ENCODE data around the gene ST3GAL6. TPM values are rescaled to one million over a fixed set of nuclear protein-coding genes. Genes with fewer than 3 reads are reported as not detected.
A peak's percentile ranks its signal among the peaks of the same experiment; 100 is the strongest.

ST3GAL6 gene
- total and polyA plus RNA-seq, 2 of the 4 experiments (the other 2 are of a cell fraction): 0.36 to 0.99 TPM

GRCh38 chr3:98725352-98725751 is 37.8 kb upstream of the ST3GAL6 start:
- CTCF ChIA-PET: no interaction called here
- Histone ChIP-seq H2BK15ac (ENCODE audit: low read depth, low read length) (no peak overlapping the region), H3K9ac (ENCODE audit: low read depth, low read length) (no peak overlapping the region), H2BK120ac (ENCODE audit: low read depth, low read length) (peak overlapping the region; percentile 35; the same call in 1 of the 2 replicates), H4K8ac (ENCODE audit: low read depth in 2 of 2, low read length in 2 of 2) (no peak overlapping the region), H4K5ac (ENCODE audit: low read depth, low read length) (no peak overlapping the region), H3K4ac (ENCODE audit: low read depth, low read length) (no peak overlapping the region), H3K56ac (ENCODE audit: extremely low read depth, insufficient read depth, low read length) (no peak overlapping the region), H3K27ac (ENCODE audit: insufficient read depth, low read length) (no peak overlapping the region), H4K20me1 (ENCODE audit: insufficient read depth, low read length) (no peaks in the 10 kb centered on the region), H3K36me3 (ENCODE audit: control insufficient read depth, insufficient read depth, low read length) (no peaks in the 10 kb centered on the region), H3K4me1 (ENCODE audit: control insufficient read depth, insufficient read depth, low read length) (peaks cover 3% of the 10 kb centered on the region; the same call in 1 of the 2 replicates), H2AK9ac (replicated peaks; ENCODE audit: low read depth, low read length, poor library complexity) (no peak overlapping the region), H3K9me3 (ENCODE audit: control insufficient read depth, insufficient read depth, low read length) (no peaks in the 10 kb centered on the region), H2BK5ac (ENCODE audit: low read depth, low read length, poor library complexity, severe bottlenecking) (no peak overlapping the region), H3K4me2 (ENCODE audit: low read depth, low read length) (no peak overlapping the region), H2AK5ac (ENCODE audit: low read depth, low read length) (no peak overlapping the region), H4K91ac (ENCODE audit: insufficient read depth, low read depth, low read length) (0 out of 2 replicates have a peak overlapping the region, but pooled peaks have one; percentile 12), H3K18ac (ENCODE audit: low read depth, low read length) (no peak overlapping the region), H2AFZ (replicated peaks; ENCODE audit: low read length, poor library complexity) (no peak overlapping the region), H3K9me1 (ENCODE audit: insufficient read depth, low read length) (peaks cover 3% of the 10 kb centered on the region; the same call in 1 of the 2 replicates), H3K23ac (ENCODE audit: low read depth, low read length) (no peak overlapping the region), H3K79me1 (ENCODE audit: low read depth in 1 of 2, low read length in 2 of 2) (no peaks in the 10 kb centered on the region), H3K27me3 (ENCODE audit: control insufficient read depth, insufficient read depth, low read length) (no peaks in the 10 kb centered on the region), H2BK20ac (ENCODE audit: low read depth, low read length) (peak overlapping the region; percentile 34; the same call in 1 of the 2 replicates), H3K14ac (replicated peaks; ENCODE audit: low read depth, low read length) (no peak overlapping the region), H3K4me3 (ENCODE audit: insufficient read depth, low read depth, low read length) (no peak overlapping the region)
- dilution Hi-C loops (cut with HindIII; ENCODE audit: low sequenced_read_pairs, unreplicated experiment) (no loop called here), in situ Hi-C loops (cut with MboI; ENCODE audit: low sequenced_read_pairs) (no loop called here), intact Hi-C loops (cut with micrococcal nuclease) (no loop called here)
- ATAC-seq (ENCODE audit: low read depth) (no peak), DNase-seq (no peak)
- no CpG with 5 or more reads among the region's 2 CpGs for WGBS, 2 experiments (ENCODE audit: extremely low coverage in 2 of 2, insufficient read length in 1 of 2)
- POLR2A ChIA-PET (ENCODE audit: unreplicated experiment): no interaction called here
- TF ChIP-seq SMC3 (IDR thresholded peaks at IDR 0.05; ENCODE audit: low read depth, low read length) (no peak), CEBPB (IDR thresholded peaks at IDR 0.05; ENCODE audit: low read depth, low read length) (no peak), FOS (IDR thresholded peaks at IDR 0.05; ENCODE audit: low read depth, low read length) (no peak), MAFK (IDR thresholded peaks at IDR 0.05; ENCODE audit: low read depth, low read length) (peak; percentile 56), RCOR1 (IDR thresholded peaks at IDR 0.05; ENCODE audit: insufficient replicate concordance, low read length) (no peak), ELK1 (IDR thresholded peaks at IDR 0.05; ENCODE audit: borderline replicate concordance, low read depth, low read length) (no peak)
- no TSS peak for BruUV-seq (replicated peaks)

Measured in IMR-90 (cell line).